ENCODE data around the gene C2orf68. TPM values are rescaled to one million over a fixed set of nuclear protein-coding genes. Genes with fewer than 3 reads are reported as not detected.

C2orf68 gene
- total RNA-seq, 1 donor from 2014 or later = 40.5 TPM

- intact Hi-C loops (cut with micrococcal nuclease) = no loop called here
Observed at GRCh38 chr2:85635011-85635410, 23.1 kb upstream of the C2orf68 start.

GRCh38 chr2:85631316-85631715 lies 19.4 kb upstream of the C2orf68 start:
- intact Hi-C loops (cut with micrococcal nuclease) = no loop called here

GRCh38 chr2:85628658-85629057 lies 16.8 kb upstream of the C2orf68 start:
- intact Hi-C loops (cut with micrococcal nuclease) = no loop called here

- intact Hi-C loops (cut with micrococcal nuclease) = no loop called here
Observed at GRCh38 chr2:85623991-85624390, 12.1 kb upstream of the C2orf68 start.

GRCh38 chr2:85621338-85621737 lies 9.5 kb upstream of the C2orf68 start:
- intact Hi-C loops (cut with micrococcal nuclease) = no loop called here

GRCh38 chr2:85619617-85620016 lies 7.8 kb upstream of the C2orf68 start:
- intact Hi-C loops (cut with micrococcal nuclease) = no loop called here

- intact Hi-C loops (cut with micrococcal nuclease) = loop anchor here (2.0 kb wide), 3 partner anchors 33 to 577 kb away; partner anchors contain the start of genes IMMT, MAT2A and VAMP5
Observed at GRCh38 chr2:85617723-85618122, 5.9 kb upstream of the C2orf68 start.

GRCh38 chr2:85615413-85615728 lies 3.5 kb upstream of the C2orf68 start:
- intact Hi-C loops (cut with micrococcal nuclease) = no loop called here

- intact Hi-C loops (cut with micrococcal nuclease) = loop anchor here (5.0 kb wide), 1 partner anchor 493 kb away; the partner anchor contains the start of genes POLR1A and PTCD3
Observed at GRCh38 chr2:85614757-85615156, 2.9 kb upstream of the C2orf68 start.

- intact Hi-C loops (cut with micrococcal nuclease) = loop anchor here (5.0 kb wide), 1 partner anchor 493 kb away; the partner anchor contains the start of genes POLR1A and PTCD3
Observed at GRCh38 chr2:85613717-85614515, 2.0 kb upstream of the C2orf68 start.

- intact Hi-C loops (cut with micrococcal nuclease) = loop anchor here (5.0 kb wide), 1 partner anchor 496 kb away; the partner anchor contains the start of genes POLR1A and PTCD3
Observed at GRCh38 chr2:85611217-85611704, 605 bp downstream of the C2orf68 start.

GRCh38 chr2:85607268-85608215 lies 4.3 kb downstream of the C2orf68 start:
- intact Hi-C loops (cut with micrococcal nuclease) = no loop called here

- intact Hi-C loops (cut with micrococcal nuclease) = no loop called here
Observed at GRCh38 chr2:85606116-85606455, 5.8 kb downstream of the C2orf68 start.

- intact Hi-C loops (cut with micrococcal nuclease) = no loop called here
Observed at GRCh38 chr2:85605406-85606115, 6.3 kb downstream of the C2orf68 start.

GRCh38 chr2:85604568-85605339 lies 7.1 kb downstream of the C2orf68 start:
- intact Hi-C loops (cut with micrococcal nuclease) = loop anchor here (5.0 kb wide), 1 partner anchor 838 kb away; the partner anchor contains the start of gene KDM3A

- intact Hi-C loops (cut with micrococcal nuclease) = loop anchor here (5.0 kb wide), 1 partner anchor 838 kb away; the partner anchor contains the start of gene KDM3A
Observed at GRCh38 chr2:85604133-85604444, 7.8 kb downstream of the C2orf68 start.

GRCh38 chr2:85602476-85603234 lies 9.2 kb downstream of the C2orf68 start, which contains the start of gene TMEM150A:
TMEM150A (minus strand) TSS chr2:85602698; CDS start chr2:85601948, 750 bp downstream.
- intact Hi-C loops (cut with micrococcal nuclease) = loop anchor here (1.0 to 5.0 kb wide), 2 partner anchors 10 to 840 kb away; partner anchors contain the start of genes C2orf68 and KDM3A

- intact Hi-C loops (cut with micrococcal nuclease) = loop anchor here (1.0 to 5.0 kb wide), 2 partner anchors 10 to 840 kb away; partner anchors contain the start of genes C2orf68 and KDM3A
Observed at GRCh38 chr2:85601771-85602475, 9.9 kb downstream of the C2orf68 start.
